Stimulated activated CD4-positive, alpha-beta T cell treated with anti-CD3 and anti-CD28 coated beads, TNF-alpha, amount 100 ng/mL, for 1 hour (primary cell): Measurements from ENCODE around the gene PRKAB1.

Source experiments
- DNase-seq, 3 donors: peaks; one replicate each; pipeline ENCODE4 v3.0.0-alpha.2; 2020; ENCODE audit warnings: low read depth in 3 of 3, low spot score in 1 of 3

Gene PRKAB1

DNA sequence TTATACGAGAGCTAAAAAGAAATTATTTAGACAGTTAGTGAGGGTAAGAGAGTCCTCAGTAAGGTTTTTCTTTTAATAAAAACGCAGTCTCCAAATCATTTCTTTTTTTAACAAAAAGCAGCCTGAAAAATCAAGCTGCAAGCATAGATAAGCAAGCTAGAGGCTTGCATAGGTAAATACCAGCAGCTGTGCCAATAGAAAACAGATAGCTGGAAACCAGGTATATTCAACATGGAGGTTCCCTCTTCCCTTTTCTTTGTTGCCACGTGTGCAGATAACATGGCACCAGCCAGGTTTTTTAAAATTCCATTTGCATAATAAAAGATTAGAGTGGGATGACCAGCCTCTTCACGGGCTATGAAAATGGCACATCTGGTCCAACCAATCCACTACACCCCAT lies 6.1 kb upstream of the PRKAB1 start:
- DNase-seq = no peak

DNA sequence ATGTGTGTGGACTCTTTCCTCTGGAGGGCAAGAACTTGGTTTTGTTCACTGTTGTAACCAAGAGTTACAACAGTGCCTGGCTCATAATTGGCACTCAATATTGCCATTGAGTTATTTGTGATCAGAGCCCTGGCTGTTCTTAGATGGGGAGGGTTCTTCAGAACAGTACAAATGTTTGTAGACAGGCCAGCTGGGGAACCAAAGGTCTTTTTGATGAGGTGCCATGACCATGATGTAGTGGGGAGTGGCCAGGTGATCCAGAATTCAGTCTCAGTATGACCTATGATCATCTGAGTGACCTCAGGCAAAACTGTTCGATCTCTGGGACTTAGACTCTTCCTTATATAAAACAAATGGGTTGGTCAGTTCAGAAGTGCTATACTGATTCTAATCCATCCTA lies 3.3 kb upstream of the PRKAB1 start:
- DNase-seq = no peak

DNA sequence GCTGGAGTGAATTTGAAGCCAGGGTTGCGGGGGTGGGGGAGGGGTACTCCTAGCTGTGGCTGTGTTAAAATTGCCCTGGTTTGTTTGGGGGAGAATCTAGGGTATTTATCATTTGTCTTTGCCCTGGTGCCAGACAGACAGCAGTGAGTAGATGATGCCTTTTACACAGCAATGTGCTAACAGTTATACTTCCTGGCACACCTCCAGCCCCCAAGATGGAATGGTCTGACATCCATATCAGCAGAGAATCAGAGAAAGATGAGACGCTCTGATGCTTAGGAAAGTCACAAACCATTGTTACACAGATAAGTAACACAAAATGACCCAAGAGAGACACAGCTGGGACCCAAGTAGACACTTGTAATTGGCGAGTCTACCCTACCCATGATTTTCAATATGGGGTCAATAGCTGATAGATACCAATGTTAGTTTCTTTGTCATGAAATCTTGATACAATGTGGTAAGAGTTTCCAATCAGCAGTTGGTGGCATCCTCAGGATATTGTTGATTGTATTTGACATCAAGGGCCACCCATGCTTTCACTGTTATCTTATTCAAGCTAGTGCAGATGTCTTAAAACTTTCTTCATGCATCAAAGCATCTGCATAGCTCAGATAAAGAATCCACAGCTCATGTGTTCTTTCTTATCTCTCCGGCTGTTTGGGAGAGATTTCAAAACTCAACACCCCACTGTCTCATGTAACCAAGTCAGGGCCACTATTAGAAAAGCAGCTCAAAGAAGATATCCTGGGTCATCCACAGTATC lies 2.6 kb upstream of the PRKAB1 start:
- no peak for DNase-seq

DNA sequence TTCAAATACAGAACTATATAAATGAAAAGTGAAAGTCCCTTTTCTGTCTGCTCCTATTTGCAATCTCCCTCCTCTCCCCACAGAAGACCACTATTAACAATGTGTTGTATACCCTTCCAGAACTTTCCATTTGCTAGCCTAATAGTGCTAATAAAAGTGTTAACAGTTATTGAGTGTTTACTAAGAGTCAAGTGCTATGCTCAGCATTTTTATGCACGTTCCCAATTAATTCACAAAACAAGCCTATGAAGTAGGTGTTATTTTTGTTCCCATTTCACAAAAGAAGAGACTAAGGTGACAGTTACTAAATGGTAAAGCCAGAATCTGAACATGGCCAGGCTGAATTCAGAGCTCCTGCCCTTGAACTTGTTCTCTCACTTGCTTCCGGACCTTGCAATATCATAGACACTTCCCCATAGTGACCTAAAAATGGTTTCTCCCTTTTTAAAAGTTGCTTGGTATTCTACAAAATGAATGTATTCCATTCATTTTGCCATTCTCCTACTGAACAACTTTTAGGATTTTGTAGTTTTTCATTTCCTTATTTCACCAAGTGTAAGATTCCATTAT lies 1.6 kb upstream of the PRKAB1 start:
- DNase-seq = no peak

DNA sequence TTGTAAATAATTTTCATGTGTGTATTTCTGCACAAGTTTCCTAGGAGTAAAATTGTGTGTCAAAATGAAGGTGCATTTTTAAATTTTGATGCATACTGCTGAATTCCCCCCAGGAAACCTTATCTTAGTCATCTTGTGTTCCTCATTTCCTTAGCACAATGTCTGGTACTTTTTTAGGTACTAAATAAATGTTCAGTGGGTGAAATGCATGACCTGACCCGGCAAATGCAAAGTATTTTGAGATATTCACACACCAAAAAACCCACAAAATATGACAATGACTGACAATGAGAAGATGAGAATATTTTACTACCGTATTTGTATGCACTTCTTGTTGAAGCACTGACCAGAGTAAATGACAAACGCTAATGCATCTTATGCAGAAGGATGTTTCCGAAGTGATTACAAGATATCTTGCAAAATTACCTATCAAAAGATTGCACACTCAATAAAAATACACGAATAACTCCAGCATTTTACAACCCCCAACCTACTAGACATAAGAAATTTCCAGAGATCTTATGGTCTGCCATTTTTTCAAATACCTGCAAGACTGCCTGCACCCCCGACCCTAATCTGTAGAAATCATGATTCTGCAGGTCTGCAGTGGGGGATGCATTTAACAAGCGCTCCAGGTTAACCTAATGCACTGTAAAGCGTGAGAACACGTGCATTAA lies 895 bp upstream of the PRKAB1 start:
- no peak for DNase-seq

DNA sequence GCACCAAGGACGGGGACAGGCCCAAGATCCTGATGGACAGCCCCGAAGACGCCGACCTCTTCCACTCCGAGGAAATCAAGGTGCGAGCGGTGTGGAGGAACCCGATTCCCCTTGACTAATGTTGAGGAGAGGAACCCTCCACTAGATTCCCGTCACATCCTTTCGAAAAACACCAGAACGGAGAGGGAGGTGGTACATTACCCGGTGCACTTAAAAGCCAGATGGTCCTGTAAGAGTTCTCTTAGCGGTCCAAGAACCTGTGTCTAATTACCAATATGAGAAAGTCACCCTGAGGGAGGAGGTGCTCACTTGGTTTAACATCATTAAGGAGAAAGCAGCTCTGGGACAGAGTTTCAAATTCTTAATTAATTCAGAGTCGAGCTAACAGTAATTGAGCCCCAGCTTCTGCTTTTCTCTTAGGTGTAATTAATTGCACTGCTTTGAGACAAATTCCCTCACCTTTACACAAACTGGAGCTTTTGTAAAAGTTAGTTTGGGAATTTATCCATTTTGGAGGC lies 450 bp downstream of the PRKAB1 start:
- no peak for DNase-seq

DNA sequence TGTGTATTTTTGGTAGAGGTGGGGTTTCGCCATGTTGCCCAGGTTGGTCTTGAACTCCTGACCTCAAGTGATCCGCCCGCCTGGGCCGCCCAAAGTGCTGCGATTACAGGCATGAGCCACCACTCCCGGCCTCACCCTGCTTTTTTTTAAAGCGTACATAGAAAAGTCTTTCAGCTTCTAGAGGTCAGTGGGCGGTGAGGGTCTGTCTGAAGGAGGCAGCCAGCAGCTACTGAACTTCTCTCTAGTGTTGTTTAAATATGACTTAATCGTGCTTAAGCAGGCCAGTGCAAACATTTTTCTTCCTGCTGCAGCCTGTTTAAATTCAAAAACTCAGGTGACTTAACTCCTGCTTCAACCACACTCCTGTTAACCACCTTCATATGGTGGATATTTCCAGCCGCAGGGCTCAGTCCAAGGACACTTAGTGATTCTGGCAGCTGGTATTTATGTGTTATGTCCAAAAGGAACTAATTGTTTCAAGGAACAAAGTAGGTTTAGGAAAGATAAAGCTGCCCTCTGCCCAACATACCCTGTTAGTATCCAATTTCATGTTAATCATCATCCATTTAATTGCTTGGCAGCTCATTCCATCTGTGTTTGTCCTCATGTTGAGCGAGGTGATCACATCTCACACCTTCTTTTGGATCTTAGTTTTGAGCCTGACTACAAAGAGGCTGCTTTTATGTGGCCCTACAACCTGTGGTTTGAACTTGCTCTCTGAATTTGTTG lies 2.0 kb downstream of the PRKAB1 start:
- no peak for DNase-seq

DNA sequence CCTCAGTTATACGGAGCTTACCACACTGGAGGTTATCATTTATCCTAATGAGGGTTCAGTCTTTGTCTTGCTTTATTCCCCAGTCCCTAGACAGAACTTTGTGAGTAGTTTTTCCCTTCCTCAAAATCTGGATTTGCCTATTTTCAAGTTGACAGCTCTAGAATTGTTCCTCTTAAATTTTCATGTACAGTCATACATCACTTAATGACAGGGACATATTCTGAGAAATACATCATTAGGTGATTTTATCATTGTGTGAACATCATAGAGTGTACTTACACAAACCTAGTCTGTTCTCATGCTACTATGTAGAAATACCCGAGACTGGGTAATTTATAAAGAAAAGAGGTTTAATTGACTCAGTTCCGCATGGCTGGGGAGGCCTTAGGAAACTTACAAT lies 3.1 kb downstream of the PRKAB1 start:
- DNase-seq = no peak

DNA sequence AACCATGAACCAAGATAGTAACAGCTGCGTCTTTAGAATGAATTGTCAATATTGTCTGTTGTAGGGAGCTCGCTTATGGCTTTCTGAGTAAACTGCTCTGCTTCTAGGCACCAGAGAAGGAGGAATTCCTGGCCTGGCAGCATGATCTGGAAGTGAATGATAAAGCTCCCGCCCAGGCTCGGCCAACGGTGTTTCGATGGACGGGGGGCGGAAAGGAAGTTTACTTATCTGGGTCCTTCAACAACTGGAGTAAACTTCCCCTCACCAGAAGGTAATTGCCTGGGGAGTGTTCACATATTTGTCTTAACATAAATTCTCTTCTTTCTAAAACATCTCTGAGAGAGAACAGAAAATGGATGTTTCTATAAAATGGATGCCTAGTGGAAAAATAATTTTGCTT lies 4.3 kb downstream of the PRKAB1 start:
- DNase-seq = no peak

DNA sequence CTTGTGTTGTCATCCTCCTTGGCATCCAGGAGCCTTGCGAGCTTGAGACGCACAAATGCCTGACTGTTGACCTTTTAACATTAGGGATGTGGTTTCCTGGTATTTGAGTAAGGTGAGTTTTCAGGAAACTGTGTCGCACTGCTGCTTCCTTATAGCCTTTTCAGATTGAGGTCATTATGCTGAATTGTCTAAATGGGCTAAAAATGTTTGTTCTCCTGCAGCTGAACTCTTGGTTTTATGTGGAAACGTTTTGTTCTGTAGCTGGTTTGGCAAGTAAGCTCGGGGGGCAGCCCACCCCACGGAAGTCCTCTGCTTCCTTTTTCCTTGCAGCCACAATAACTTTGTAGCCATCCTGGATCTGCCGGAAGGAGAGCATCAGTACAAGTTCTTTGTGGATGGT lies 5.7 kb downstream of the PRKAB1 start:
- no peak for DNase-seq

DNA sequence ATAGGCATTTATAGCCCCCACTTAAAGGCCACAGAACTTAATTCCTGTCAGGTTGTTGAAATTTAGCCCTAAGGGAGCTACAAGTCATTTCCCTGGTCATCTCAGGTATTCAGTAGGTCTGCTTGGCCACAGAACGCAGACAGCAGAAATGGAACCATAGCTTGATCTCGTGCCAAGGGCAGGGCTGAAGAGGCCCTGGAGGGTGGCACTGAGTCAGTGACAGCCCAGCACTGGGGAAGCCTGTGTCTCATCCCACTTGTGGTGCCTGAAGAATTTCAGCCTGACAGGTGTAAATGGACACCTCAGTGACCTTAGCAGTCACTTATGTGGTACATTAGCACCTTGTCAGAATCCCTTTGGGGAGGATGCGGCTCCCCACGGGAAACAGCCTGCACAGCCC lies 6.6 kb downstream of the PRKAB1 start:
- no peak for DNase-seq

DNA sequence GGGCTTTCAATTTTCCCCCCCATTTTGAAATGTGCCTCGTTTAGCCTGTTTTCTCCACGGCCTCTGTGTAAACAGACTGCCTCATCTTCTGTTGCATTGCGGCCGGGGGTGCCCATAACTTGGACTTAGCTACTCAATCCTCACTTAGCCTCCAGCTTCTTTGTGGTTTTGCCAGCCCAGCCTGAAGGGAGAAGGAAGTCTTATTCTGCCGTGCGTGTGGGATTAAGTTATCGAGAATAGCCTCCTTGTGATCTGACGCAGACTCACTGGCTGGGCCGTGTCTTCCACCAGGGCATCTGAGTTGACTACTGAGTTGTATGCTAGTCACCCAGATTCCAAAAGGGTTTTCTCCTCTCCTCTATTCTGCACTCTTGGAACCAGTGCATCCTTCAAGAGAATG lies 8.1 kb downstream of the PRKAB1 start:
- no peak for DNase-seq

DNA sequence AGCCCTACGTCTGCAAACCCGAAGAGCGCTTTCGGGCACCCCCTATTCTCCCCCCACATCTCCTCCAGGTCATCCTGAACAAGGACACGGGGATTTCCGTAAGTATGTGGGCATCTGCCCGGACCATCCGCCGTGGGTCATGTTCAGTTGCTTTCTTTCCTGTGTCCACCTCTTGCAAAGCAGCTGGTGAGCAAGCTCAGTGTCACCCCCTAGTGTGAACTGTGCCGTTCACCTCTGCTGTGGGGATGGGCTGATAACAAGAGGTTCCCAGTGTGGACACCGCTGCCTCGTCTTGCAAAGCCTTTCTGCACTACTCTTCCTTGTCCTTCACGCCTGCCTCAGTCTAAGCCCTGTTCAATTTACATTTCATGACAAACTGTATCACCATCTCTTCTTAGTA lies 8.6 kb downstream of the PRKAB1 start:
- DNase-seq = no peak

DNA sequence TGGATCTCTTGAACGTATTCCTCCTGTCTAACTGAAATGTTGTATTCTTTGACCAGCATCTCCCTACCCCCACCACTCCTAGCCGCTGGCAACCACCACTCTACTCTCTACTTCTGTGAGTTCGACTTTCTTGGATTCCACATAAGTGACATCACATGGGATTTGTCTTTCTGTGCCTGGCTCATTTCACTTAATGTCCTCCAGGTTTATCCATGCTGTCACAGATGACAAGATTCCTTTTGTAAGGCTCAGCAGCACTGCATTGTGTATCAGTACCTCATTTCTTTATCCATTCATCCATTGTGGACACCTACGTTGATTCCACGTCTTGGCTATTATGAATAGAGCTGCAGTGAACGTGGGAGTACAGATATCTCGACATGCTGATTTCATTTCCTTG lies 10.5 kb downstream of the PRKAB1 start:
- no peak for DNase-seq

DNA sequence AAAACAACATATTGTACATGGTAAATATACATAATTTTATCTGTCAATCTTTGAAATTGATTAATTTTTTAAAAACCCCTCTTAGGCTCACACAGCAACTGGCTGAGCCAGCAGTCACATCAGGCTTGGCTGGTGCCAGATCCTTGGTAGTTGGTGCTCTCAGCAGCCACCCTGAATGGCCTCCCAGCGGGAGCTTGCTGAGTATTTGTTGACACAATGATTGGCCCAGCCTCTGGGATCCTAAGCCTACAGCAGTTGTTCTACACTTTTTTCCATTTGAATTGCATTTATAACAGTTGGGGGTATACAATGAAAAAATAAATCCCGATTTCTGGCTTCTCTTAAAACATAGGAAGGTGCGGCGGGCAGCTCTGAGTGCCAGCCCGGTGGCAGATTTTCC lies 11.1 kb downstream of the PRKAB1 start:
- DNase-seq = no peak

DNA sequence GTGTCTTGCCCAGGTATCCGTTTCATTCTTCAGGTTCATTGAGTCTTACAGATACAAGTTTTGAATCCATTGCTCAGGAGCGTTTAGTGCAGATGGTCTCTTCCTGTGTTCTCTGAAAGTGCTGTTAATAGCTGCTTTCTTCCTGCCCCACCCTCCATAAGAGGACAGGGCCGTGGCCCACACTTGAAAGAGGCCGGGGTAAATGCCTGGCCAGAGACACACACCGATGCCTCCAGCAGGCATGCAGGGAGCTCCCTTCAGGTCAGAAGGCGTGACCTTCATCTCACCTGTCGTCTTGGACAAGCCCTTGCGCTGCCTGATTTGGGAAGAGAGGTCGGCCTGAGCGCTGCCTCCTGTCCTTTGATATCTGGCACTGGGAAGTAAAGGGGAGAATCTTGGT lies 11.6 kb downstream of the PRKAB1 start:
- no peak for DNase-seq

DNA sequence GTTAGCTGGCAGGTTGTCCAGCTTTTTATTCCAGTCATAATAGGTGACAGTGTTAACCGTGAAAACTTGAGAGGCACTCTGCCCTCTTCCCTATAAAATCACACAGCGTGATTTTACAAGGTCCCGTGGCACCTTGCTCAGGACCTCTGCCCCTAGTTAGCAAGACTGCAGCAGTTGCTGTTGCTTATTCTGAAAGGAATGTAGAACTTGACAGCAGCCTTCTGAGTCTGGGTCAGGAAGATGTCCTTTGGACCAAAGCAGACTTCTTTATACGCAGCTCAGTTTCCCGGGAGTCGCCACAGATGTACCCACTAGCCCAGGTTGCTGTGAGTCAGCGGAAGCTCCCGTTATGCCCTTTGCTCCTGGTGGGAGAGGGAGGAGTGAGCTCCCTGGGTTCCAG lies 13.2 kb downstream of the PRKAB1 start:
- DNase-seq = no peak

DNA sequence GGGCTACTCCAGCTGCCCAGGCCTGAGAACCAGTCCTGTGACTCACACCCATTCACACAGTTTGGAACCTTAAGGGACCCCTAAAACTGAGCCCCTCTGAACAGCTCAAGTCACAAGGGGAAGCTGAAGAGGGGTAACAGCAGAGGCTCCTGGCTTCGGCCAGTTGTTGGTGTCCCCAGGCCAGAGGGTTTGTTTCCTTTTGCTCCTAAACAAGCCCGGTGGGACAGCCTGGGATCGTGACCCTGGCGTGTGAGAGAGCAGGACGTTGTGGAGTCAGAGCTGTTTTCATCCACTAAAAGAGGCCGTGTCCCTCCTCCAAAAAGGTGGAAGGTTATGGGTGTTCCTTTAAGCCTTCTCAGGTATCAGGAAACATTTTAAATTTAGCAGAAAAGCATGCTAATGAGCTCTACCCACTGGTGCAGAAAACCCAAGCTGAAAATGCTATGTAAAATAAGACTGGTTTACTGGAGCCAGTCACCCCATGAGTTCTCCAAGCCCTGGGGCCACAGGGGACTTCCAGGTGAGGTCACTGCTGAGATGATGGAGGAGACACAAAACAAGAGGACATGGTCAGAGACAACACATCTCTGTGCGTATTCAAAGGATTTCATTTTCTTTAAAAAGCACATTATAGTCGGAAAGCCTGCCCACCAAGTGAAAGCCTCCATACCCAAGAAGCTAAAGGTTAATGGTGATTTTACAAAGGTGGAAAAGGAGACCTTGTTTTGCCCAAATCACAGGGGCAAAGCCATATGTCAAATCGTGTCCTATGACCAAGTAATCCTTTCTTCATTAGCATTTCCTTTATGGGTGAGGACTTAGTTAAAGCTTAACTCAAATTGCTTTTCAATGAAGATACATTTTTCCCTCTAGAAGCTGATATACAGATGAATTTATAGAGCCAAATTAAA lies 14.1 kb downstream of the PRKAB1 start:
- DNase-seq = no peak

DNA sequence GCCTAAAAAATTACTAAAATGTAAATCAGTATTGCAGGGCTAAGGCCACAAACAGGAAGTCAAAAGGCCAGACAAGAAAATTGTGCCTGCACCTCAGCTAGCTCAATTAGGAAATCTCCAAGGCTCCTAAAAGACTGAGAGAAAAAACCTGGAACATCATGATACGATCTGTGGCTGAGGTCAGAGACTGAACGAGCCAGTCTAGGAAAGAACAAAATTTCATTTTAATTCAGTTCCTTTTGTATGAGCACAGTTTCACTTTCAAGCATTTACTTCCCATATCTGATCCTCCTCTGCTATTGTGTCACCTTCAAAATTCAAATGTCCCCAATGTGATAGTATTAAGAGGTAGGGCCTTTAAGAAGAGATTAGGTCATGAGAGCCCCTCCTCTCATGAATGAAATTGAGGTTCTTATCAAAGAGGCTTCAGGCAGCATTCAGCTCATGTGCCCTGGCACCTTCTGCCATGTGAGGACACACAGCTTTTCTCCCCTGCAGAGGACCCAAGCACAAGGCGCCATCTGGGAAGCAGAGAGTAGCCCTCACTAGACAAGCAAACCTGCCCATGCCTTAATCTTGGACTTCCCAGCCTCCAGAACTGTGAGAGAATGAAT lies 14.8 kb downstream of the PRKAB1 start:
- DNase-seq = no peak

DNA sequence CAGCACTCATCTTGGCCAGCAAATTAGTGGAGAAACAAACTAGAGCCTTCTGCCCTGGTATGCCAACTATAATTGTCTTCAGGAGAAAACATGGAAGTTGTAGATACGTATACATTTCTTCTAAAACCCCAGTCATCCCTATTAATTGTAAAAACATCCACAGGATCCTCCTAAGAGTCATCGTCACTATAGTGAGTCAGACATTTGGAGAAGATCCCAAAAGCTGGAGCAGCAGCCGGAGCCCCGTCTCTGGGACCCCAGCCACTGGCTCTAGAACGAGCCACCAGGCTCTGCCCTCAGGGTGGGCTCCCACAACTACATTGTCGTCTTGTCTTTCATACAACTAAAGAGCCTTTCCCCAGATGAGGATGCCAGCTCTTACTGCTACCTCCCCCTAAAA lies 15.5 kb downstream of the PRKAB1 start:
- DNase-seq = no peak
